PC-9 (cell line): ENCODE results near the gene C14orf132. TPM values are rescaled to one million over a fixed set of nuclear protein-coding genes. Genes with fewer than 3 reads are reported as not detected.

Experiments used
- BruUV-seq: library from RNA; stranded (reverse); fragments of 400-500 nt; replicated peaks from 2 replicates; lab custom pipeline; 2021; lab: Mats Ljungman, UMichigan
- CTCF ChIA-PET: fragments of 300-600 bp; sonication (Branson Sonifier 250); formaldehyde crosslinking; loops from one replicate; lab custom pipeline; 2022; ENCODE audit warnings: antibody characterized with exemption; lab: Charles Lee
- POLR2A ChIA-PET: fragments of 300-600 bp; sonication (Branson Sonifier 250); formaldehyde crosslinking; loops from one replicate; lab custom pipeline; 2022; ENCODE audit warnings: antibody characterized with exemption; ENCODE audit not compliant: unreplicated experiment; lab: Charles Lee
- DNase-seq, 2 experiments: peaks; one replicate each; pipeline versions ENCODE4 v3.0.0 to v3.0.0-alpha.2; 2015 to 2022; ENCODE audit warnings: mixed read lengths in 1 of 2
- H2AFZ ChIP-seq: fragments of 200-600 bp; sonication (generic); 2 replicates; pipeline ENCODE4 v1.8.1; 2017; ENCODE audit warnings: antibody characterized with exemption
- H3F3A ChIP-seq: fragments of 200-600 bp; sonication (generic); 2 replicates; pipeline ENCODE4 v1.8.1; 2017; ENCODE audit warnings: antibody characterized with exemption, mild to moderate bottlenecking, low read depth; ENCODE audit not compliant: insufficient read depth
- H3K27ac ChIP-seq: fragments of 200-600 bp; sonication (generic); 2 replicates; pipeline ENCODE4 v1.6.1; 2016; ENCODE audit warnings: mixed run types
- H3K27me3 ChIP-seq: fragments of 200-600 bp; sonication (generic); 2 replicates; pipeline ENCODE4 v1.6.1; 2016; ENCODE audit warnings: low read depth, mixed run types; ENCODE audit not compliant: insufficient read depth
- H3K36me3 ChIP-seq: fragments of 200-600 bp; sonication (generic); 2 replicates; pipeline ENCODE4 v1.6.1; 2016; ENCODE audit warnings: low read depth, mixed run types
- H3K4me1 ChIP-seq: fragments of 200-600 bp; sonication (generic); replicated peaks from 2 replicates; pipeline ENCODE4 v1.6.1; 2016; ENCODE audit warnings: mixed run types; ENCODE audit not compliant: insufficient read depth
- H3K4me2 ChIP-seq: fragments of 200-600 bp; sonication (generic); 2 replicates; pipeline ENCODE4 v1.6.1; 2017; ENCODE audit warnings: mixed run types
- H3K4me3 ChIP-seq: fragments of 200-600 bp; sonication (generic); 2 replicates; pipeline ENCODE4 v1.6.1; 2016; ENCODE audit warnings: mixed run types
- H3K79me2 ChIP-seq: fragments of 200-600 bp; sonication (generic); 2 replicates; pipeline ENCODE4 v1.6.1; 2017; ENCODE audit warnings: low read depth, mixed run types
- H3K9me2 ChIP-seq: fragments of 200-600 bp; sonication (generic); 2 replicates; pipeline ENCODE4 v1.8.1; 2017; ENCODE audit warnings: mild to moderate bottlenecking; ENCODE audit not compliant: insufficient read depth
- H3K9me3 ChIP-seq: fragments of 200-600 bp; sonication (generic); 2 replicates; pipeline ENCODE4 v1.8.1; 2016; ENCODE audit warnings: low read depth; ENCODE audit not compliant: insufficient read depth
- H4K20me1 ChIP-seq: fragments of 200-600 bp; sonication (generic); 2 replicates; pipeline ENCODE4 v1.8.1; 2017; ENCODE audit not compliant: insufficient read depth
- EZH2 ChIP-seq: fragments of 200-600 bp; sonication (generic); IDR thresholded peaks from 2 replicates; pipeline ENCODE4 v1.8.0; 2017; ENCODE audit warnings: antibody characterized with exemption, low read depth
- intact Hi-C: fragments of 100-400 bp; cut with micrococcal nuclease; formaldehyde crosslinking; loops from one replicate; pipeline ENCODE4 v1.10.0; 2022; ENCODE audit not compliant: unreplicated experiment
- total RNA-seq: library from RNA; stranded (reverse); gene quantifications from 2 replicates; pipeline ENCODE4 v1.2.3, GENCODE V29; 2021
- TF ChIP-seq, protein P1 (sequence below): fragments of 200-600 bp; sonication (generic); conservative IDR thresholded peaks from 2 replicates; pipeline ENCODE4 v1.6.1; 2017; ENCODE audit warnings: mixed run types, antibody characterized with exemption, mild to moderate bottlenecking, moderate library complexity

The C14orf132 gene
- total RNA-seq, 1 experiment from 2014 or later: not detected

DNA sequence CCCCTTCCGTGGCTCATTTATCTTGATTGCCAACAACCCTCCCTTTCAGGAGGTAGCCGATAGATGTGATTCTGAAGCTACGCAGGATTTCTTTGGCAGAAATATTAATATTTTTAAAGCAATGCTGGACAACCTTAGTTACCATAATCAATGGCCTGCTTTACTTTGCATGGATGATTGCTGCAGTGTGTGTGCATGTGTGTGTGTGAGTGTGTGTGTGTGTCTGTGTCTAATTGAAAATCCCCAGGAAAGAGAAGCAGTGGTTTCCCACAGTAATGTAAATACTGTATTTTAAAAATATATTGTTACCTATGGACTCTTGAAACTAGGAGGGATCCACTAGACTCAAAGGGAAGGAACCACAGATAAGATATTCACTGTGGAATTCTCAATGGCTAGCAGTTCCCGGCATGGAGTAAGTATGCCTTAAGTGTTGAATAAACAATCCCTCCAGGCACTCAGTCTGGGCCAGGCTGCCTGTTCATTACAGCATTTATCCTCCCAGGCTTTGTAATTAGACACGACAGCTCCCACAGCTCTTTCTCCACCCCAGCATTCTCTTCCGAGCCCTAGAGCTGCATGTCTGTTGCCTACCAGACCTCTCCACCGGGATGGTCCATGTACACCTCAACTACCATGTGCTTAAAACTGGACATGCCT lies 22.5 kb upstream of the C14orf132 start:
- Histone ChIP-seq H3K9me2 (no peaks in the 10 kb centered on the region), H3K4me3 (no peak overlapping the region), H3K36me3 (no peaks in the 10 kb centered on the region), H3F3A (no peaks in the 10 kb centered on the region), H3K4me2 (no peak overlapping the region), H4K20me1 (no peaks in the 10 kb centered on the region), H3K79me2 (no peaks in the 10 kb centered on the region), H3K27ac (no peak overlapping the region), H3K4me1 (no peaks in the 10 kb centered on the region), H2AFZ (no peak overlapping the region), H3K9me3 (no peaks in the 10 kb centered on the region), H3K27me3 (peaks cover 27% of the 10 kb centered on the region)
- POLR2A ChIA-PET: no interaction called here
- no peak for DNase-seq
- no TSS peak for BruUV-seq
- intact Hi-C loops: no loop called here
- TF ChIP-seq, protein P1, sequence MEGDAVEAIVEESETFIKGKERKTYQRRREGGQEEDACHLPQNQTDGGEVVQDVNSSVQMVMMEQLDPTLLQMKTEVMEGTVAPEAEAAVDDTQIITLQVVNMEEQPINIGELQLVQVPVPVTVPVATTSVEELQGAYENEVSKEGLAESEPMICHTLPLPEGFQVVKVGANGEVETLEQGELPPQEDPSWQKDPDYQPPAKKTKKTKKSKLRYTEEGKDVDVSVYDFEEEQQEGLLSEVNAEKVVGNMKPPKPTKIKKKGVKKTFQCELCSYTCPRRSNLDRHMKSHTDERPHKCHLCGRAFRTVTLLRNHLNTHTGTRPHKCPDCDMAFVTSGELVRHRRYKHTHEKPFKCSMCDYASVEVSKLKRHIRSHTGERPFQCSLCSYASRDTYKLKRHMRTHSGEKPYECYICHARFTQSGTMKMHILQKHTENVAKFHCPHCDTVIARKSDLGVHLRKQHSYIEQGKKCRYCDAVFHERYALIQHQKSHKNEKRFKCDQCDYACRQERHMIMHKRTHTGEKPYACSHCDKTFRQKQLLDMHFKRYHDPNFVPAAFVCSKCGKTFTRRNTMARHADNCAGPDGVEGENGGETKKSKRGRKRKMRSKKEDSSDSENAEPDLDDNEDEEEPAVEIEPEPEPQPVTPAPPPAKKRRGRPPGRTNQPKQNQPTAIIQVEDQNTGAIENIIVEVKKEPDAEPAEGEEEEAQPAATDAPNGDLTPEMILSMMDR: no peak
- TF ChIP-seq EZH2: no peak
- CTCF ChIA-PET: no interaction called here

DNA sequence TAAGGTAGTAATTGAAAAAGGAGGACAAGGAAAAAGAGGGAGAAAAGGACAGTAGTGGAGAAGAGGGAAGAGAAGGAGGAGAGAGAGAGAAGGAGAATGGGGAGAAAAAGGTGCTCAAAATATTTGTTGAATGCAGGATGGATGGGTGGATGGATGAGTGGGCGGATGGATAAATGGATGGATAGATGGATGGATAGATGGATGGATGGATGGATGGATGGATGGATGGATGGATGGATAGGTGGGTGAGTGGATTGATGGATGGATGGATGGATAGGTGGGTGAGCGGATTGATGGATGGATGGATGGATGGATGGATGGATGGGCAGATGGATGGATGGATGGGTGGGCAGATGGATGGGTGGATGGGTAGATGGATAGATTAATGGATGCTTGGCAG lies 21.3 kb upstream of the C14orf132 start:
- H3K9me2 ChIP-seq: no peaks in the 10 kb centered on the region
- no peaks in the 10 kb centered on the region for H3K79me2 ChIP-seq
- no TSS peak for BruUV-seq
- ChIA-PET CTCF (no interaction called here), POLR2A (no interaction called here)
- H3K4me3 ChIP-seq: no peak overlapping the region
- H3K4me1 ChIP-seq: no peaks in the 10 kb centered on the region
- TF ChIP-seq, protein P1: no peak
- TF ChIP-seq EZH2: no peak
- H3K4me2 ChIP-seq: no peak overlapping the region
- intact Hi-C loops: no loop called here
- H3F3A ChIP-seq: no peaks in the 10 kb centered on the region
- no peaks in the 10 kb centered on the region for H4K20me1 ChIP-seq
- DNase-seq: no peak
- H3K36me3 ChIP-seq: no peaks in the 10 kb centered on the region
- peaks cover 27% of the 10 kb centered on the region for H3K27me3 ChIP-seq
- no peak overlapping the region for H3K27ac ChIP-seq
- no peak overlapping the region for H2AFZ ChIP-seq
- H3K9me3 ChIP-seq: no peaks in the 10 kb centered on the region

DNA sequence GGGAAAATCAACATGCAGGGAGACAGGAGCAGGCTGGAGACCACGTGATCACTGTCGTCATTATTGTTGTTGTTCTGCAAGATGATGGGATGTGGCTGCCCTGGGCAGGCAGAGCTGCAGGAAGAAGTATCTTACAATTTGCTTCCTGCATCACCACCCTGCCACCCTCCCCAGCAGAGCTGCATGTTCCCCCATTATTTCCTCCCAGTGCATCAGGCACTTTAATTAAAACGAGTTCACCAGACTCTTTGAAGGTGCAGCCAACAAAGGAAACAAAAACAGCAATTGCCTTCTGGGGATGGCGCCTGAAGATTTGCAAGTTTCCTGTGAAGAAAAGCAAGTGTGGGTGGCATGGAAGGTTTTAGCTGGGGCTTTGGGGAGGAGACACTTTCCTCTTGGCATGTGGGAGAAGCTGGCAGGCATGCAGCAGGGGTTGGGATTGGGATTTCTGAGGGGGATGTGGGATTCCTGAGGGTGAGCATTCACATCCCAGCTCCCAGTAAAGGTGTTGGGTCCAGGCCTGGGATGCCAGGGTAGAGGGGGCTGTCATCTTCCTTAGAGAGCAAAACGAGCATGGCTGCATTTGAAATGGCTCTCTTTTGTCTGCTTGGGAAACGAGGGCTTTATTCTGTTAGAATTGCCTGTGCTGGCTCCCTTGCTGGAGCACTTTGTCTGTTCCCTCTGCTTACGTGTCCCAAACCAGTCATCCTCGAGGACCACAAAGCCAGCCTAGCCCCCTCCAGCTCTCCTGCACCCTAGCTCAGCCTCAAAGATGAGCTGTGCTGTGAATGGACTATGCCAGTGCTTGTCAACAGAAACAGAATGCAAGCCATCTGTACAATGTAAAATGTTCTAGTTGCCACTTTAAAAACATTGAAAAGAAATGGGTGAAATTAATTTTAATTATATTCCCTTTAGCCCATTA lies 11.5 kb upstream of the C14orf132 start:
- no peak overlapping the region for H3K4me3 ChIP-seq
- POLR2A ChIA-PET: no interaction called here
- H3K79me2 ChIP-seq: no peaks in the 10 kb centered on the region
- no peaks in the 10 kb centered on the region for H3F3A ChIP-seq
- intact Hi-C loops: no loop called here
- no peaks in the 10 kb centered on the region for H3K4me1 ChIP-seq
- no peaks in the 10 kb centered on the region for H3K36me3 ChIP-seq
- no peak for TF ChIP-seq EZH2
- TF ChIP-seq, protein P1: no peak
- no peak overlapping the region for H2AFZ ChIP-seq
- no TSS peak for BruUV-seq
- no peak overlapping the region for H3K4me2 ChIP-seq
- no peaks in the 10 kb centered on the region for H4K20me1 ChIP-seq
- no peak for DNase-seq
- CTCF ChIA-PET: no interaction called here
- no peaks in the 10 kb centered on the region for H3K9me2 ChIP-seq
- H3K9me3 ChIP-seq: no peaks in the 10 kb centered on the region
- peaks cover 54% of the 10 kb centered on the region for H3K27me3 ChIP-seq
- H3K27ac ChIP-seq: no peak overlapping the region
